Activated CD8-positive, alpha-beta T cell treated with anti-CD3 and anti-CD28 coated beads for 36 hours (primary cell): ENCODE measurements around the gene ZNF407. TPM values are rescaled to one million over a fixed set of nuclear protein-coding genes. Genes with fewer than 3 reads are reported as not detected.

Experiments
- ATAC-seq: fragments of 200-7000 bp; cut with Tn5 transposase; one replicate; pipeline ENCODE4 v1.10.0; 2021; ENCODE audit warnings: mild to moderate bottlenecking, moderate library complexity
- CTCF ChIA-PET: fragments of 350-600 bp; sonication (Branson Sonifier 250); formaldehyde crosslinking; loops from one replicate; lab custom pipeline; 2021; ENCODE audit warnings: antibody characterized with exemption; lab: Charles Lee
- POLR2A ChIA-PET: fragments of 350-600 bp; sonication (Branson Sonifier 250); formaldehyde crosslinking; loops from one replicate; lab custom pipeline; 2021; ENCODE audit warnings: antibody characterized with exemption; lab: Charles Lee
- DNase-seq: peaks from one replicate; pipeline ENCODE4 v3.0.0-alpha.2; 2020
- H3K27ac Mint-ChIP-seq: one replicate; pipeline ENCODE4 v1.8.0; 2021; ENCODE audit warnings: mild to moderate bottlenecking, mixed read lengths
- H3K27me3 Mint-ChIP-seq: one replicate; pipeline ENCODE4 v1.8.0; 2021; ENCODE audit warnings: mixed read lengths
- H3K36me3 Mint-ChIP-seq: one replicate; pipeline ENCODE4 v1.8.0; 2021; ENCODE audit warnings: low read depth, mixed read lengths
- H3K4me1 Mint-ChIP-seq: one replicate; pipeline ENCODE4 v1.8.0; 2021; ENCODE audit warnings: low read depth, mixed read lengths
- H3K4me3 Mint-ChIP-seq: one replicate; pipeline ENCODE4 v1.8.0; 2021; ENCODE audit warnings: mild to moderate bottlenecking, moderate library complexity, mixed read lengths
- H3K9me3 Mint-ChIP-seq: one replicate; pipeline ENCODE4 v1.8.0; 2021; ENCODE audit warnings: mixed read lengths
- CTCF ChIP-seq: fragments of 200-600 bp; IDR thresholded peaks from one replicate; pipeline ENCODE4 v1.8.0; 2022; ENCODE audit warnings: antibody characterized with exemption, mild to moderate bottlenecking
- intact Hi-C: fragments of 100-400 bp; cut with micrococcal nuclease; formaldehyde crosslinking; loops from one replicate; pipeline ENCODE4 v1.10.0; 2022
- total RNA-seq, 2 experiments: library from RNA; stranded (reverse); gene quantifications; one replicate each; pipeline ENCODE4 v1.2.3, GENCODE V29; 2021

The ZNF407 gene
- total RNA-seq, 2 experiments from 2014 or later, result 9.9 to 10.8 TPM

GRCh38 chr18:74901362-74902146 is 303.9 kb downstream of the ZNF407 start:
- Mint-ChIP-seq H3K36me3 (peaks cover 6% of the 10 kb centered on the region), H3K27ac (no peak overlapping the region), H3K4me3 (no peak overlapping the region), H3K27me3 (no peaks in the 10 kb centered on the region), H3K9me3 (no peaks in the 10 kb centered on the region), H3K4me1 (peaks cover 12% of the 10 kb centered on the region)
- no peak for TF ChIP-seq CTCF
- intact Hi-C loops, result no loop called here
- DNase-seq (peak; percentile 10), ATAC-seq (peak; percentile 74)
- CTCF ChIA-PET, result no interaction called here
- POLR2A ChIA-PET, result interaction anchor here (0.7 kb wide), 1 partner anchor 158 kb away, joined by 3 read pairs; no protein-coding TSS in a partner anchor

GRCh38 chr18:74902147-74902455 is 304.4 kb downstream of the ZNF407 start:
- no peaks in the 10 kb centered on the region for H3K27me3 Mint-ChIP-seq
- DNase-seq (no peak), ATAC-seq (no peak)
- TF ChIP-seq CTCF, result no peak
- no peak overlapping the region for H3K27ac Mint-ChIP-seq
- no peaks in the 10 kb centered on the region for H3K9me3 Mint-ChIP-seq
- intact Hi-C loops, result no loop called here
- ChIA-PET POLR2A (interaction anchor here (0.5 kb wide), 1 partner anchor 163 kb away, joined by 3 read pairs; no protein-coding TSS in a partner anchor), CTCF (no interaction called here)
- peaks cover 12% of the 10 kb centered on the region for H3K4me1 Mint-ChIP-seq
- no peak overlapping the region for H3K4me3 Mint-ChIP-seq
- peaks cover 6% of the 10 kb centered on the region for H3K36me3 Mint-ChIP-seq

- Mint-ChIP-seq H3K27ac (no peak overlapping the region), H3K9me3 (no peaks in the 10 kb centered on the region), H3K27me3 (no peaks in the 10 kb centered on the region), H3K4me1 (peaks cover 4% of the 10 kb centered on the region), H3K36me3 (peaks cover 7% of the 10 kb centered on the region), H3K4me3 (no peak overlapping the region)
- ChIA-PET POLR2A (no interaction called here), CTCF (no interaction called here)
- DNase-seq (no peak), ATAC-seq (no peak)
- no peak for TF ChIP-seq CTCF
- intact Hi-C loops, result no loop called here
Measured at GRCh38 chr18:74905247-74905646, 307.6 kb downstream of the ZNF407 start.

GRCh38 chr18:74906184-74906583 is 308.5 kb downstream of the ZNF407 start:
- Mint-ChIP-seq H3K4me1 (peaks cover 2% of the 10 kb centered on the region), H3K36me3 (peaks cover 4% of the 10 kb centered on the region), H3K4me3 (no peak overlapping the region), H3K27ac (no peak overlapping the region), H3K9me3 (no peaks in the 10 kb centered on the region), H3K27me3 (no peaks in the 10 kb centered on the region)
- DNase-seq, result no peak
- CTCF ChIA-PET, result no interaction called here
- ATAC-seq, result no peak
- no peak for TF ChIP-seq CTCF
- intact Hi-C loops, result no loop called here
- POLR2A ChIA-PET, result interaction anchor here (0.5 kb wide), 1 partner anchor 96 kb away, joined by 3 read pairs; no protein-coding TSS in a partner anchor

- Mint-ChIP-seq H3K27ac (no peak overlapping the region), H3K4me1 (no peaks in the 10 kb centered on the region), H3K27me3 (no peaks in the 10 kb centered on the region), H3K4me3 (no peak overlapping the region), H3K9me3 (no peaks in the 10 kb centered on the region), H3K36me3 (no peaks in the 10 kb centered on the region)
- intact Hi-C loops, result no loop called here
- no peak for TF ChIP-seq CTCF
- DNase-seq (no peak), ATAC-seq (no peak)
- POLR2A ChIA-PET, result no interaction called here
- CTCF ChIA-PET, result no interaction called here
Measured at GRCh38 chr18:74914052-74914591, 316.5 kb downstream of the ZNF407 start.
